G401.6 (cell line): ENCODE results near the gene CDC42EP3.

Experiments used
- FAIRE-seq: peaks from 2 replicates; lab custom pipeline; 2012; peaks lifted over from hg19 to GRCh38; lab: Jason Lieb, UNC

The CDC42EP3 gene

GRCh38 chr2:37656512-37657423 lies 14.7 kb downstream of the CDC42EP3 start:
- no peak for FAIRE-seq

DNA sequence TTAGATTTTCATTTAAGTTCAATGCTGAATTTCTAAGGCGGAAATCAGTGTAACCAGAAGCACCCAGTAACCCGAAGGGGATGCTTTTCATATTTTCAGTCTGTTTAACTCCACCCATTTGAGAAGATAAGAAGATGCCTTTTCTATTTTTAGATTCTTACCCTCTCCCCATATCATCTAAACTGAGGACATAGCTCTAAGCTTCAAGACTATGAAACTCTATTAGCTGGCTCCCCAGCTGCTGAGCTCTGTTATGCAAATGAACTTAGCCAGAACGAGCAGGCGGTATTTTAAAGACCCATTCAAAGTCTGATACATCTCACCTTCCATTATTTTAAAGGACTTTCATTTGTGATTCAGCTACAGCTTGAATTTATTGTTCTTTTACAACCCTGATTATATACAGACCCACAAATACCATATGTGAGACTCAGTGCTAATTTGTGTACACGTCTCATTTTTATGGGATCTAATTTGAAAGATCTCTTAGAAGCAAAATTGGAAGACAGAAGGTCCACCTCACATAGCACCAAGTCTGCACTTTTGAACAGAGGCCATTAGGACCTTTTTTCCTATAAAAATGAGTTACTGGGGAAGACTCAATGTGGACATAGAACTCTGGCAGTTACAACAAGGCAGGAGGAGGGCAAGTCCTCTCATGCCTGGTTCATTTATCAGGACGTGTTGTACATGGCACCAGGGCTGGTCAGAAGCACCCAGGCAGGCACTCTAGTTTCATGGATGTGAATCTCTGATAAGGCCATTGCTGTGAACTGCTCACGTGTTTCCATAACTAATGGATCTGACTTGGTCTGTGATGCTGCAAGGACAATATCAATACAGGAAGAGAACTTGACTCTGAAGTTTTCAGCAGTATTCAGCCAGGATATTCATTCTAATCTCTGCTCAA lies 16.3 kb downstream of the CDC42EP3 start:
- FAIRE-seq, result no peak

GRCh38 chr2:37654419-37654818 lies 17.0 kb downstream of the CDC42EP3 start:
- FAIRE-seq, result no peak

DNA sequence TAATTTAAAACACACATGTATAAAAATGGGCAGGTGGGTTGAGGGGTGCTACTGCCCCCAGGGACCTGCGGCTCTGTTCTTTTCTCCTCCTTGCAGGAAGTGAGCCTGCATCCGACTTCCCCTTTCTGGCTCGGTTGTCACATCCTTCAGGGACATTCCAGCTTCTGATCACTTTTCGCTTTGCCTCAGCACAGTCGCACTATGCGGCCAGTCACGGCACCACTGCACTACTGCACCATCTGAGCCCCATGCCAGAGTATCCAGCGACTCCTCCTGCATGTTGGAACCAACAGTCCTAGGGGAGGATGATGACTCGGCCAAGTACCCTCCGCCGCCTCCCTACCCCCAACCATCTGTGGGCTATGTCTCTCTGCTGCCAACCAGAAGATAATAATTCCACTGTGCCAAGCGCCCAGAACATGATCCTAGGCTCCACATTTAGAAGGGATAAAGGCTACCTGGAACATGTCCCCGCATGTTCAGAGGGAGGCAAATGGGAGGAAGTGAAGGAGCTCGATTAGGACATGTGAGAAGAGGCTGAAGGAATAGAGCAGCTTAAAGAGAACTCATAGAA lies 17.6 kb downstream of the CDC42EP3 start:
- FAIRE-seq, result no peak

GRCh38 chr2:37653093-37653492 lies 18.3 kb downstream of the CDC42EP3 start:
- no peak for FAIRE-seq

DNA sequence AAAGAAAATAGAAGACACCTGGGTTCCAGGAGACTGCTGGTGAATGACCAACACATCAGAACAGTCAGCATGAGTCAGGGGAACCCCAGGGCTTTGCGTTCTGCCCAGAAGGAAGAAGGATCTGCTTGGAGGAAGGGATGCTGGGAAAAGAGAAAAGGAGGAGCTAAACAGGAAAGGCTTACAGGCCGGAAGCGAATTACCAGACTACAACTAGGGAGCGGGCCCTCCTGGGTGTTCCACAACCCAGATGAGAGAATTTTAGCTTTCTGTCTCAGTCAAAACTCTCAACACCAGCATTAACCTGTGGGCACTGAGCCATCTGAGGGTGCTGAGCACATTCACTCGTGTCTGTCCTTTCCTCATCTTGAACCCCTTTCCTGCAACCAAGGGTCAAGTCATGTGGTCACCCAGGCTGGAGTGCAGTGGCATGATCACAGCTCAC lies 19.2 kb downstream of the CDC42EP3 start:
- no peak for FAIRE-seq

DNA sequence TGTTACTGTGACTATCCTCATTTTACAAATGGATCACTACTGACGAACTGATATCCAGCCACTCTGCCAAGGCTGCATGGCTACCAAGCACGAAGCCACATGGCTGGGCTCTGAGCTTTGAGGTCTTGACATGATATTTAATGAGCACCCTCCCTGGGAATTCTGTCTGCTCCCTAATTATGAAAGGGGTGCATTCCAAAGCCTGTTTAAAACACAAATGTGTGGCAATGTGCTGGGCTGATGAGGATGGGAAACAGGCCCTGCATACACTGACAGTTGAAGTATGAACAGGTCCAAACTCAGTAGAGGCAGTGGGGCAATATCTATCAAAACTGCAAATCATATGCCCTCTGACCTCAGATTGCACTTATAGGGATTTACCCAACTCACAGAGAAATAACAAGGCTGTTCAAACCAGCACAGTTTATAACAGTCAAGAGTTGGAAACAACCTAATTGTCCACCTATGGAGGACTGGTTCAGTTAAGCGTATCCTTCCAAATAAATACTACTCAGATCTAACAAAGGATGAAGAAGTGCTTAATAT lies 20.8 kb downstream of the CDC42EP3 start:
- FAIRE-seq, result no peak

DNA sequence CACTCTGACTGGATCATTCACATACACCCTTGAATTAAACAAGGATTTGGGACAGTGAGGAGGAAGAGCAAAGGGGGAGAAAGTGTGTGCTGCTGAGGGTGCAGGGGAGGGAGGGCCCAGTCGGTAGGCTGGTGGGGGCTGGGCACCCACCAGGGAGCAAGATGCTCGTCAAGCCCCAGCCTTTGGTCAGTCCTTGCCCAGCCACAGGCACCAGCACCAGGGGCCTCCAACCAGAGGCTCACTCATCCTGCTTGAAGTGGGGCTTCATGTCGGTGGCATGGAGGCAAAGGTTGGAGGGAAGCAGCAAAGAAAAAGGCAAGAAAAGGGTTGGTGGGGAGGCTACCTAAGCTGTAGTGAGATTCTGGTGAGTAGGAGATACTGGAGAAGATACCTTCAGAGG lies 21.9 kb downstream of the CDC42EP3 start:
- FAIRE-seq, result no peak

- no peak for FAIRE-seq
These were observed 23.0 kb downstream of the CDC42EP3 start for GRCh38 chr2:37648331-37649011.

GRCh38 chr2:37647971-37648330 lies 23.5 kb downstream of the CDC42EP3 start:
- FAIRE-seq, result no peak

DNA sequence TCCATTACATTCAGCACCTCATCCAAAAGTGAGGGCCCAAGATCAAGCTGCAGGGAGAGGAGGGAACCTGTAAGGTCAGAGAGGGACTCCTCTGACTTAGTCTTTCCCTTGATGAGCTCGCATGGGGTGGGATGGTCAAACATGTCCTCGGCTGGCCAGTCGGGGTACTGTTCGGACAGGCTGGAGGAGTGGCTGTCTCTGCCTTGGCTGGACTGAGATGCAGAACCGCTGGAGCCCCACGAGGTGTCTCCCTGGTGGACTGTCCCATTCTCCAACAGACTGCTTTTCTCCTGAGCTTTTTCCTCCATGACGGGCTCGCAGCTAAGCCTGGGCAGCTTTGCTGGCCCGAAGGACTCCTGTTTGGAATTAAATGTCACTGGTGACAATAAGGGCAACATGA lies 25.6 kb downstream of the CDC42EP3 start:
- FAIRE-seq, result no peak

DNA sequence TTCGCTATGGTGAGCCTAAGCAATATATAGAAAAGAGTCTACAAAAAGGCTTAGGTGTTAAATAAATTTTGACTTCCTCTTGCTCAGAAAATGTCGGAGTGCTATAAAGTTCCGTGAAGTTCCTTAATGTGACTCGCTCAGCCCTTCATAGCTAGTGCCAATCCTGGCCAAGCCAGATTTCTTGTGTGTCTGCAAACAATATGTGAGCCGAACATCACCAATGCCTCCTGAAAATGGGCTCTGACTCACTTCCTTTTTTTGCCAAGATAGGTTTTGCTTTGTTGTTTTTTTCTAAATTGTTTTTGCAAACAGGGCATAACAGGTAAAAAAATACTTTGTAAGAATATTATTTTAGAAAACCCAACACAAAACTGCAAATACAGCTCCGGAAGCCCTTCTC lies 26.1 kb downstream of the CDC42EP3 start:
- no peak for FAIRE-seq

- FAIRE-seq, result no peak
These were observed 27.3 kb downstream of the CDC42EP3 start for GRCh38 chr2:37644191-37644590.

DNA sequence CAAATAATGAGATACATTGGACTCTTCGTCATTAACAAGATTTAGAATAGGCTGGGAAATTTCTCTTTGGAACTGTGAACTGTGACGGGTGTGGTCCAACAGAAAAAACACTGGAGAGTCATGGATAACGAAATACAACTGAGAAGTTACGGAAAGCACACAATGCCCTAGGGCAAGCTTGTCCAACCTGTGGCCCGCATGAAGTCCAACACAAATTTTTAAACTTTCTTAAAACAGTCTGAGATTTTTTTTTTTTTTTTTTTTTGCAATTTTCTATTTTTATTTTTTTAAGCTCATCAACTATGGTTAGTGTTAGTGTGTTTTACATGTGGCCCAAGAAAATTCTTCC lies 27.7 kb downstream of the CDC42EP3 start:
- no peak for FAIRE-seq

- no peak for FAIRE-seq
These were observed 28.3 kb downstream of the CDC42EP3 start for GRCh38 chr2:37642907-37643729.

GRCh38 chr2:37641582-37642171 lies 29.8 kb downstream of the CDC42EP3 start:
- no peak for FAIRE-seq

DNA sequence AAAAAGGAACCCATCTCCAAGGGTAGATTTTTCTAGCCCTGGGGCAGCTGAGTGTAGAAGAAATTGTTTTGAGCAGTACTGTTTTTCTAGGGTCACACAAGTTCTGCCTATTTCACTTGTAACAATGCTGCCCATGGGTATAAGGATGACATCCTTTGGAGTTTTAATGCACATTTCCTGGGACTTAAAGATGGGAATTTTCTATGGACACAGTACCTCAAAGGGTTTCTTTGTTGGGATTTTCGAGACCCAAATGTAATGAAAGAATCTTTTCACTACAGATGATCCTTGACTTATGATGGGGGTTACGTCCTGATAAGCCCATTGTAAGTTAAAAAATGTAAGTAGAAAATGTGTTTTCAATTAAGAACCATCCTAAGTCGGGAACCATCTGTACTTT lies 31.8 kb downstream of the CDC42EP3 start:
- FAIRE-seq, result no peak

- FAIRE-seq, result no peak
These were observed 32.5 kb downstream of the CDC42EP3 start for GRCh38 chr2:37638973-37639372.

DNA sequence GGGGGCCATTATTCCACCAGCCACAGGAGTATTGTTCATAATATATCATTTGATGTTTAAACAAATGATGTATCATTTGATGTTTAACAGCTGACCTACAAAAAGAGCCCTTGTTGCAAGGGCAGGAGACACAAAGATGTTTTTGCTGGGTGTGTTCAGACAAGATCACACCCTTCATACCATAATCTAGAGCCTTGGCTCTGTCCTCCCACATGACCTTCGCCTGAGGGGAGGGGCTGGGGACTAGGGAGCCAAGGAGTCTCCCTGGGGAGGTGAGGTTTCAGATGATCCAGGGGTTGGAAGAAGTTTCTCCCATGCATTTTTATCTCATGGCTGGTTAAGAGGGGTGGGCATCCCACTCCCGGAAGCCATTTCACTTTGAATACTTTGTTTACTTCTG lies 33.5 kb downstream of the CDC42EP3 start:
- FAIRE-seq, result no peak

GRCh38 chr2:37637190-37637860 lies 34.1 kb downstream of the CDC42EP3 start:
- no peak for FAIRE-seq
